GM19043 (cell line): ENCODE measurements around the gene LAMA3.

ENCODE experiments used
- ATAC-seq: cut with Tn5 transposase; IDR thresholded peaks from one replicate; pipeline ENCODE4 v1.9.1; 2021; ENCODE audit warnings: low read depth; ENCODE audit not compliant: unreplicated experiment

LAMA3 gene

GRCh38 chr18:23667114-23667513 is 22.1 kb upstream of the LAMA3 start:
- ATAC-seq, result no peak

GRCh38 chr18:23668731-23669130 is 20.5 kb upstream of the LAMA3 start:
- ATAC-seq, result no peak

GRCh38 chr18:23669202-23669766 is 20.0 kb upstream of the LAMA3 start:
- no peak for ATAC-seq

- ATAC-seq, result no peak
Measured at GRCh38 chr18:23669804-23670405, 19.3 kb upstream of the LAMA3 start.

- ATAC-seq, result no peak
Measured at GRCh38 chr18:23671564-23671963, 17.7 kb upstream of the LAMA3 start.

GRCh38 chr18:23673725-23674124 is 15.5 kb upstream of the LAMA3 start:
- no peak for ATAC-seq

GRCh38 chr18:23675236-23675635 is 14.0 kb upstream of the LAMA3 start:
- ATAC-seq, result no peak

- no peak for ATAC-seq
Measured at GRCh38 chr18:23675896-23676295, 13.4 kb upstream of the LAMA3 start.

- no peak for ATAC-seq
Measured at GRCh38 chr18:23682045-23682444, 7.2 kb upstream of the LAMA3 start.

GRCh38 chr18:23682472-23682871 is 6.8 kb upstream of the LAMA3 start:
- no peak for ATAC-seq

GRCh38 chr18:23683155-23683554 is 6.1 kb upstream of the LAMA3 start:
- no peak for ATAC-seq

- no peak for ATAC-seq
Measured at GRCh38 chr18:23683671-23684070, 5.6 kb upstream of the LAMA3 start.

- no peak for ATAC-seq
Measured at GRCh38 chr18:23684515-23685197, 4.6 kb upstream of the LAMA3 start.

GRCh38 chr18:23688528-23688927 is 725 bp upstream of the LAMA3 start:
- ATAC-seq, result no peak

- no peak for ATAC-seq
Measured at GRCh38 chr18:23689616-23690504, 607 bp downstream of the LAMA3 start.

- ATAC-seq, result no peak
Measured at GRCh38 chr18:23690505-23691068, 1.3 kb downstream of the LAMA3 start.

GRCh38 chr18:23693846-23694245 is 4.6 kb downstream of the LAMA3 start:
- ATAC-seq, result no peak

GRCh38 chr18:23694637-23695430 is 5.6 kb downstream of the LAMA3 start:
- no peak for ATAC-seq

GRCh38 chr18:23701017-23701416 is 11.8 kb downstream of the LAMA3 start:
- no peak for ATAC-seq

GRCh38 chr18:23701544-23702064 is 12.4 kb downstream of the LAMA3 start:
- ATAC-seq, result no peak
